ENCODE measurements around the gene POLD1. TPM values are rescaled to one million over a fixed set of nuclear protein-coding genes. Genes with fewer than 3 reads are reported as not detected.
A peak's percentile ranks its signal among the peaks of the same experiment; 100 is the strongest.

POLD1 gene
- total RNA-seq, 2 experiments from 2014 or later: 119 to 233 TPM

GRCh38 chr19:50419022-50419579 is 35.0 kb downstream of the POLD1 start:
- H3K4me3 ChIP-seq (ENCODE audit: low read depth, low read length, poor library complexity, severe bottlenecking): peak overlapping the region; percentile 80
- BruUV-seq (replicated peaks): no TSS peak
- peak overlapping the region; percentile 92 for H3K4me2 ChIP-seq (ENCODE audit: low read length)
- peaks cover 41% of the 10 kb centered on the region for H3K79me2 ChIP-seq (ENCODE audit: insufficient read depth, low read depth, low read length)
- H3K4me1 ChIP-seq (ENCODE audit: insufficient read depth, low read length, poor library complexity, severe bottlenecking): peaks cover 63% of the 10 kb centered on the region
- intact Hi-C loops (cut with micrococcal nuclease; ENCODE audit: unreplicated experiment): no loop called here
- ChIA-PET CTCF (ENCODE audit: unreplicated experiment) (no interaction called here), POLR2A (interaction anchor here (1.0 kb wide), 1 partner anchor 90 kb away, joined by 3 read pairs; the partner anchor contains the start of gene KCNC3)
- no peaks in the 10 kb centered on the region; the same call in 1 of the 2 replicates for H4K20me1 ChIP-seq (ENCODE audit: insufficient read depth, low read length)
- no peak for TF ChIP-seq CTCF (conservative IDR thresholded peaks at IDR 0.05; ENCODE audit: low read length)
- no peak for TF ChIP-seq EZH2phosphoT487 (IDR thresholded peaks at IDR 0.05; ENCODE audit: borderline replicate concordance, low read depth, low read length)
- peak overlapping the region; percentile 91 for H3K27ac ChIP-seq (ENCODE audit: low read depth, low read length, poor library complexity, severe bottlenecking)
- peaks cover 56% of the 10 kb centered on the region for H3K36me3 ChIP-seq (ENCODE audit: insufficient read depth, low read length)
- H3K9me3 ChIP-seq (ENCODE audit: low read length): peaks cover 5% of the 10 kb centered on the region; the same call in 1 of the 2 replicates
- H3K9me2 ChIP-seq (ENCODE audit: insufficient read depth, low read length): no peaks in the 10 kb centered on the region
- H2AFZ ChIP-seq (ENCODE audit: low read length): no peak overlapping the region
- no peak for DNase-seq (ENCODE audit: low spot score)

- no peaks in the 10 kb centered on the region for H3K9me2 ChIP-seq (ENCODE audit: insufficient read depth, low read length)
- H3K4me3 ChIP-seq (ENCODE audit: low read depth, low read length, poor library complexity, severe bottlenecking): peak overlapping the region; percentile 80
- no peak overlapping the region for H2AFZ ChIP-seq (ENCODE audit: low read length)
- H3K4me2 ChIP-seq (ENCODE audit: low read length): peak overlapping the region; percentile 92
- peaks cover 58% of the 10 kb centered on the region for H3K4me1 ChIP-seq (ENCODE audit: insufficient read depth, low read length, poor library complexity, severe bottlenecking)
- peaks cover 56% of the 10 kb centered on the region for H3K36me3 ChIP-seq (ENCODE audit: insufficient read depth, low read length)
- H3K79me2 ChIP-seq (ENCODE audit: insufficient read depth, low read depth, low read length): peaks cover 41% of the 10 kb centered on the region
- H3K27ac ChIP-seq (ENCODE audit: low read depth, low read length, poor library complexity, severe bottlenecking): peak overlapping the region; percentile 91
- peak; percentile 89 for DNase-seq (ENCODE audit: low spot score)
- no peaks in the 10 kb centered on the region; the same call in 1 of the 2 replicates for H4K20me1 ChIP-seq (ENCODE audit: insufficient read depth, low read length)
- no TSS peak for BruUV-seq (replicated peaks)
- TF ChIP-seq EZH2phosphoT487 (IDR thresholded peaks at IDR 0.05; ENCODE audit: borderline replicate concordance, low read depth, low read length) (no peak), CTCF (conservative IDR thresholded peaks at IDR 0.05; ENCODE audit: low read length) (no peak)
- ChIA-PET CTCF (ENCODE audit: unreplicated experiment) (no interaction called here), POLR2A (no interaction called here)
- H3K9me3 ChIP-seq (ENCODE audit: low read length): peaks cover 5% of the 10 kb centered on the region; the same call in 1 of the 2 replicates
- intact Hi-C loops (cut with micrococcal nuclease; ENCODE audit: unreplicated experiment): no loop called here
Measured at GRCh38 chr19:50419580-50420035, 35.5 kb downstream of the POLD1 start.

- Histone ChIP-seq H3K36me3 (ENCODE audit: insufficient read depth, low read length) (peaks cover 56% of the 10 kb centered on the region), H3K9me3 (ENCODE audit: low read length) (peaks cover 5% of the 10 kb centered on the region; the same call in 1 of the 2 replicates), H3K79me2 (ENCODE audit: insufficient read depth, low read depth, low read length) (peaks cover 41% of the 10 kb centered on the region), H2AFZ (ENCODE audit: low read length) (no peak overlapping the region), H3K27ac (ENCODE audit: low read depth, low read length, poor library complexity, severe bottlenecking) (peak overlapping the region; percentile 91), H3K4me3 (ENCODE audit: low read depth, low read length, poor library complexity, severe bottlenecking) (peak overlapping the region; percentile 80), H3K4me2 (ENCODE audit: low read length) (peak overlapping the region; percentile 92), H3K9me2 (ENCODE audit: insufficient read depth, low read length) (no peaks in the 10 kb centered on the region), H4K20me1 (ENCODE audit: insufficient read depth, low read length) (no peaks in the 10 kb centered on the region; the same call in 1 of the 2 replicates), H3K4me1 (ENCODE audit: insufficient read depth, low read length, poor library complexity, severe bottlenecking) (peaks cover 53% of the 10 kb centered on the region)
- intact Hi-C loops (cut with micrococcal nuclease; ENCODE audit: unreplicated experiment): no loop called here
- TF ChIP-seq EZH2phosphoT487 (IDR thresholded peaks at IDR 0.05; ENCODE audit: borderline replicate concordance, low read depth, low read length): no peak
- TF ChIP-seq CTCF (conservative IDR thresholded peaks at IDR 0.05; ENCODE audit: low read length): no peak
- POLR2A ChIA-PET: no interaction called here
- CTCF ChIA-PET (ENCODE audit: unreplicated experiment): no interaction called here
- no peak for DNase-seq (ENCODE audit: low spot score)
- BruUV-seq (replicated peaks): TSS peak; percentile 74
Measured at GRCh38 chr19:50420127-50420526, 36.0 kb downstream of the POLD1 start.

Data from OCI-LY7 (cell line).